Measurements from ENCODE around the gene GJB2. TPM values are rescaled to one million over a fixed set of nuclear protein-coding genes. Genes with fewer than 3 reads are reported as not detected.

The GJB2 gene
- total RNA-seq = not detected in 2 replicates

GRCh38 chr13:20192836-20193161 is at the start of gene GJB2:
GJB2 (minus strand) TSS chr13:20192938; CDS start chr13:20189581, 3,357 bp downstream.

GRCh38 chr13:20231839-20232555 is 39.3 kb upstream of the GJB2 start, which contains the start of gene GJB6:
GJB6 (minus strand) TSS chr13:20232319; CDS start chr13:20223480, 8,839 bp downstream.

GRCh38 chr13:20160306-20161274 is 32.1 kb downstream of the GJB2 start, which contains the start of gene GJA3:
GJA3 (minus strand) TSS chr13:20161052; CDS start chr13:20143288, 17,764 bp downstream.

Other genes starting within 250 kb of the GJB2 start
- gene ZMYM2, start 234.2 kb downstream of the GJB2 start, total RNA-seq = 25.7 and 88.4 TPM in 2 replicates
- under 0.01 TPM in 1 of 2 replicates, not detected in the other for gene GJA3, start 31.9 kb downstream of the GJB2 start, total RNA-seq
- not detected in 2 replicates for gene GJB6, start 39.4 kb upstream of the GJB2 start, total RNA-seq